Measurements from ENCODE around the gene MED9. TPM values are rescaled to one million over a fixed set of nuclear protein-coding genes. Genes with fewer than 3 reads are reported as not detected.
"Not testable (repeated sequence)": the region's sequence is repeated elsewhere in the genome, so short reads cannot be mapped to it uniquely, and the experiment has no call there.

MED9 gene, protein sequence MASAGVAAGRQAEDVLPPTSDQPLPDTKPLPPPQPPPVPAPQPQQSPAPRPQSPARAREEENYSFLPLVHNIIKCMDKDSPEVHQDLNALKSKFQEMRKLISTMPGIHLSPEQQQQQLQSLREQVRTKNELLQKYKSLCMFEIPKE
- 10 to 100 TPM; 16.6 to 20.3 (median 19.1) TPM for total RNA-seq
- 11.3 TPM for total RNA-seq (2013)
- 12.1 to 32.6 (median 23.2) reads per million in 29 experiments for total RNA-seq

DNA sequence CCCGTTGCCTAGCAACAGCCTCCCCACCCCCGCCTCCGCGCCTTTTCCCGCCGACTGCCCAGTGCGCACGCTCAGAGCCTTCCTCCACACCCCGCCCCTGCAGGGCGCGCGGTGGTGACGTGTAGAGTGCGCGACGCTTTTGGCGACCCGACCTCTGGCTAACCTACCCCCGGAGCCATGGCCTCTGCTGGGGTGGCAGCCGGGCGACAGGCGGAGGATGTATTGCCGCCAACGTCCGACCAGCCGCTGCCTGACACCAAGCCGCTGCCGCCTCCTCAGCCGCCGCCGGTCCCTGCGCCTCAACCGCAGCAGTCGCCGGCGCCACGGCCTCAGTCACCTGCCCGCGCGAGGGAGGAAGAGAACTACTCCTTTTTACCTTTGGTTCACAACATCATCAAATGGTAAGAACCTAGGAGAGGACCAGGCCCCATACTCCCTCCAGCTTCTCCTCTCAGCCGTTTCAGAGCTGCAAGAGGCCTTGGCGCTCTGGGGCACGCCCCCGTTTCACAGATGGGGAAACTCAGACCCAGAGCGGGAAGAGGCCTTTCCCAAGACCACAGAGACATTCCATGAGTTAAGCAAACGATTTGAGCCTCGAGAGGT, at the start of gene MED9:
Gene MED9 (plus strand): TSS at position 136 of the 603 bp plus-strand sequence. CDS start 42 bp downstream, at position 178.
- H3K27me3 ChIP-seq (replicated peaks in 1 of 2; ENCODE audit: control insufficient read depth in 2 of 2, extremely low read depth in 1 of 2, insufficient read depth in 2 of 2, low read length in 1 of 2): no peaks in the 10 kb centered on the region
- Mint-ChIP-seq H3K9me3 (no peaks in the 10 kb centered on the region), H3K36me3 (peaks cover 11% of the 10 kb centered on the region), H3K27me3 (peaks cover 0 to 7% of the 10 kb centered on the region in 2 donors), H3K27ac (peak within 1 kb of the TSS; percentile 82 to 83), H3K4me3 (peak within 1 kb of the TSS; percentile 88 to 92 (median 89)), H3K4me1 (peaks cover 42 to 51% (median 49%) of the 10 kb centered on the region in 3 donors)
- DNase-seq: peak; percentile 86 to 98 (median 92)
- peaks cover 0 to 2% of the 10 kb centered on the region in 2 donors for H3K36me3 ChIP-seq (ENCODE audit: control insufficient read depth in 2 of 2, extremely low read depth in 1 of 2, insufficient read depth in 1 of 2, low read length in 1 of 2)
- 0% methylated on average over 37 of the region's 47 CpGs for WGBS (ENCODE audit: insufficient coverage)
- ChIA-PET POLR2A (no interaction called here), CTCF (no interaction called here)
- H3K4me3 ChIP-seq (ENCODE audit: control insufficient read depth in 1 of 2, extremely low read depth in 1 of 2, low read length in 1 of 2): peak within 1 kb of the TSS; percentile 82 to 88
- peak within 1 kb of the TSS; percentile 72 for H3K27ac ChIP-seq (ENCODE audit: low read length)
- H3K4me1 ChIP-seq (ENCODE audit: control insufficient read depth in 1 of 2, extremely low read depth in 1 of 2, insufficient read depth in 2 of 2, low read length in 2 of 2): peaks cover 17 to 28% of the 10 kb centered on the region in 2 experiments
- H3K9me3 ChIP-seq: no peaks in the 10 kb centered on the region
- peak; percentile 97 to 98 (median 97) for ATAC-seq (replicated peaks in 1 of 4)

GRCh38 chr17:17429222-17429621, 47.6 kb upstream of the MED9 start:
- WGBS (ENCODE audit: insufficient coverage): no CpG with 5 or more reads among the region's 2 CpGs
- Histone ChIP-seq H3K27me3 (replicated peaks in 1 of 2; ENCODE audit: control insufficient read depth in 2 of 2, extremely low read depth in 1 of 2, insufficient read depth in 2 of 2, low read length in 1 of 2) (peaks cover 0 to 12% of the 10 kb centered on the region in 2 experiments), H3K4me1 (ENCODE audit: control insufficient read depth in 1 of 2, extremely low read depth in 1 of 2, insufficient read depth in 2 of 2, low read length in 2 of 2) (no peaks in the 10 kb centered on the region), H3K9me3 (no peaks in the 10 kb centered on the region), H3K4me3 (ENCODE audit: control insufficient read depth in 1 of 2, extremely low read depth in 1 of 2, low read length in 1 of 2) (no peak overlapping the region), H3K36me3 (ENCODE audit: control insufficient read depth in 2 of 2, extremely low read depth in 1 of 2, insufficient read depth in 1 of 2, low read length in 1 of 2) (no peaks in the 10 kb centered on the region), H3K27ac (ENCODE audit: low read length) (no peak overlapping the region)
- ATAC-seq (replicated peaks in 1 of 4): no peak
- Mint-ChIP-seq H3K27ac (no peak overlapping the region), H3K4me1 (peaks cover 0 to 5% (median 2%) of the 10 kb centered on the region in 3 donors), H3K9me3 (no peaks in the 10 kb centered on the region), H3K27me3 (no peaks in the 10 kb centered on the region), H3K4me3 (no peak overlapping the region), H3K36me3 (no peaks in the 10 kb centered on the region)
- CTCF ChIA-PET: interaction anchor here in 1 of 2 donors (0.8 kb wide), 1 partner anchor 39 kb away, joined by 3 read pairs; no protein-coding TSS in a partner anchor
- POLR2A ChIA-PET: interaction anchor here in 1 of 2 donors (0.7 kb wide), 1 partner anchor 61 kb away, joined by 3 read pairs; no protein-coding TSS in a partner anchor
- DNase-seq: no peak

GRCh38 chr17:17430924-17431323, 45.9 kb upstream of the MED9 start:
- H3K27me3 ChIP-seq (replicated peaks in 1 of 2; ENCODE audit: control insufficient read depth in 2 of 2, extremely low read depth in 1 of 2, insufficient read depth in 2 of 2, low read length in 1 of 2); H3K4me3 Mint-ChIP-seq; H3K4me1 Mint-ChIP-seq; H3K27me3 Mint-ChIP-seq; H3K36me3 Mint-ChIP-seq; H3K4me3 ChIP-seq (ENCODE audit: control insufficient read depth in 1 of 2, extremely low read depth in 1 of 2, low read length in 1 of 2); CTCF ChIA-PET; H3K9me3 ChIP-seq; H3K27ac ChIP-seq (ENCODE audit: low read length); DNase-seq; H3K9me3 Mint-ChIP-seq; H3K4me1 ChIP-seq (ENCODE audit: control insufficient read depth in 1 of 2, extremely low read depth in 1 of 2, insufficient read depth in 2 of 2, low read length in 2 of 2); ATAC-seq (replicated peaks in 1 of 4); H3K27ac Mint-ChIP-seq; H3K36me3 ChIP-seq (ENCODE audit: control insufficient read depth in 2 of 2, extremely low read depth in 1 of 2, insufficient read depth in 1 of 2, low read length in 1 of 2); POLR2A ChIA-PET: not testable (repeated sequence)
- no CpG with 5 or more reads among the region's 4 CpGs for WGBS (ENCODE audit: insufficient coverage)

- no peaks in the 10 kb centered on the region for H3K27me3 Mint-ChIP-seq
- no peak for DNase-seq
- ChIA-PET POLR2A (no interaction called here), CTCF (no interaction called here)
- WGBS (ENCODE audit: insufficient coverage): 59% methylated on average over 4 of the region's 6 CpGs
- H3K27ac Mint-ChIP-seq: no peak overlapping the region
- Histone ChIP-seq H3K27me3 (replicated peaks in 1 of 2; ENCODE audit: control insufficient read depth in 2 of 2, extremely low read depth in 1 of 2, insufficient read depth in 2 of 2, low read length in 1 of 2) (no peaks in the 10 kb centered on the region), H3K4me3 (ENCODE audit: control insufficient read depth in 1 of 2, extremely low read depth in 1 of 2, low read length in 1 of 2) (no peak overlapping the region), H3K4me1 (ENCODE audit: control insufficient read depth in 1 of 2, extremely low read depth in 1 of 2, insufficient read depth in 2 of 2, low read length in 2 of 2) (no peaks in the 10 kb centered on the region), H3K9me3 (no peaks in the 10 kb centered on the region), H3K27ac (ENCODE audit: low read length) (no peak overlapping the region), H3K36me3 (ENCODE audit: control insufficient read depth in 2 of 2, extremely low read depth in 1 of 2, insufficient read depth in 1 of 2, low read length in 1 of 2) (no peaks in the 10 kb centered on the region)
- H3K4me3 Mint-ChIP-seq: no peak overlapping the region
- no peaks in the 10 kb centered on the region for H3K9me3 Mint-ChIP-seq
- no peaks in the 10 kb centered on the region for H3K36me3 Mint-ChIP-seq
- ATAC-seq (replicated peaks in 1 of 4): no peak
- peaks cover 0 to 6% (median 2%) of the 10 kb centered on the region in 3 donors for H3K4me1 Mint-ChIP-seq
Measured at GRCh38 chr17:17431605-17432004, 45.2 kb upstream of the MED9 start.

DNA sequence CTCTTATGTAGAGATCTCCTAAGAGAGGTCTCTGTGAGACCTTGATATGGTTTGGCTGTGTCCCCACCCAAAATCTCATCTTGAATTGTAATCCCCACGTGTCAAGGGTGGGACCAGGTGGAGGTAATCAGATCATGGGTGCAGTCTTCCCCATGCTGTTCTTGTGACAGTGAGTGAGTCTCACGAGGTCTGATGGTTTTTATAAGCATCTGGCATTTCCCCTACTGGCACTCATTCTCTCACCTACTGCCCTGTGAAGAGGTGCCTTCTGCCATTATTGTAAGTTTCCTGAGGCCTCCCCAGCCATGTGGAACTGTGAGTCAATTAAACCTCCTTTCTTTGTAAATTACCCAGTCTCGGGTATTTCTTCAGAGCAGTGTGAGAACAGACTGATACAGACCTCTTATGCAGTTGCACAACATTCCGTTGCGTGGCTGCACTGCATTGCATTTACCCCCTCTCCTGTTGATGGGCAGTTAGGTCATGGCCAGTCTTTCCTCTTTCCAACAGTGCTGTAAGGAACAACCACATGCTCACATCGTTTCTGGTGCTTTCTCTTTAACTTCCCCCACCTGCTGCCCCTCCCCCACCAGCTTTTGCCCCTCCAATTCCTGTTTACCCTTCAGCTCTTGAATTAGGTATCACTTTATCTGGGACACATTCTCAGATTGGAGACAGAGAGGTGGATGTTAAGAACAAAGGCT, 43.6 kb upstream of the MED9 start:
- no peak for ATAC-seq (replicated peaks in 1 of 4)
- POLR2A ChIA-PET: no interaction called here
- DNase-seq: no peak

GRCh38 chr17:17434477-17434876, 42.3 kb upstream of the MED9 start:
- CTCF ChIA-PET: no interaction called here
- Mint-ChIP-seq H3K27me3 (no peaks in the 10 kb centered on the region), H3K9me3 (no peaks in the 10 kb centered on the region), H3K4me1 (peaks cover 0 to 8% (median 4%) of the 10 kb centered on the region in 3 donors), H3K27ac (no peak overlapping the region), H3K4me3 (no peak overlapping the region), H3K36me3 (no peaks in the 10 kb centered on the region)
- H3K36me3 ChIP-seq (ENCODE audit: control insufficient read depth in 2 of 2, extremely low read depth in 1 of 2, insufficient read depth in 1 of 2, low read length in 1 of 2): no peaks in the 10 kb centered on the region
- no peak for DNase-seq
- H3K27ac ChIP-seq (ENCODE audit: low read length): no peak overlapping the region
- no peak for ATAC-seq (replicated peaks in 1 of 4)
- no peaks in the 10 kb centered on the region for H3K4me1 ChIP-seq (ENCODE audit: control insufficient read depth in 1 of 2, extremely low read depth in 1 of 2, insufficient read depth in 2 of 2, low read length in 2 of 2)
- H3K9me3 ChIP-seq: no peaks in the 10 kb centered on the region
- no CpG with 5 or more reads among the region's 2 CpGs for WGBS (ENCODE audit: insufficient coverage)
- no peaks in the 10 kb centered on the region for H3K27me3 ChIP-seq (replicated peaks in 1 of 2; ENCODE audit: control insufficient read depth in 2 of 2, extremely low read depth in 1 of 2, insufficient read depth in 2 of 2, low read length in 1 of 2)
- POLR2A ChIA-PET: no interaction called here
- no peak overlapping the region for H3K4me3 ChIP-seq (ENCODE audit: control insufficient read depth in 1 of 2, extremely low read depth in 1 of 2, low read length in 1 of 2)

More for the DNA sequence above, 43.6 kb upstream of the MED9 start:
- H3K36me3 ChIP-seq (ENCODE audit: control insufficient read depth in 2 of 2, extremely low read depth in 1 of 2, insufficient read depth in 1 of 2, low read length in 1 of 2): no peaks in the 10 kb centered on the region
- no peaks in the 10 kb centered on the region for H3K27me3 Mint-ChIP-seq
- no peaks in the 10 kb centered on the region for H3K4me1 ChIP-seq (ENCODE audit: control insufficient read depth in 1 of 2, extremely low read depth in 1 of 2, insufficient read depth in 2 of 2, low read length in 2 of 2)
- 85% methylated on average over 3 of the region's 6 CpGs for WGBS (ENCODE audit: insufficient coverage)
- peaks cover 0 to 6% (median 2%) of the 10 kb centered on the region in 3 donors for H3K4me1 Mint-ChIP-seq
- no peaks in the 10 kb centered on the region for H3K36me3 Mint-ChIP-seq
- CTCF ChIA-PET: interaction anchor here (0.6 kb wide), 2 partner anchors 46 to 881 kb away, joined by 3 read pairs; partner anchors contain the start of gene TOP3A (in 1 of the 2)
- H3K9me3 Mint-ChIP-seq: no peaks in the 10 kb centered on the region
- no peaks in the 10 kb centered on the region for H3K9me3 ChIP-seq
- no peaks in the 10 kb centered on the region for H3K27me3 ChIP-seq (replicated peaks in 1 of 2; ENCODE audit: control insufficient read depth in 2 of 2, extremely low read depth in 1 of 2, insufficient read depth in 2 of 2, low read length in 1 of 2)
- no peak overlapping the region for H3K4me3 Mint-ChIP-seq
- H3K27ac Mint-ChIP-seq: no peak overlapping the region
- no peak overlapping the region for H3K4me3 ChIP-seq (ENCODE audit: control insufficient read depth in 1 of 2, extremely low read depth in 1 of 2, low read length in 1 of 2)
- no peak overlapping the region for H3K27ac ChIP-seq (ENCODE audit: low read length)
